ENCODE measurements around the gene FOXK1.

DNA sequence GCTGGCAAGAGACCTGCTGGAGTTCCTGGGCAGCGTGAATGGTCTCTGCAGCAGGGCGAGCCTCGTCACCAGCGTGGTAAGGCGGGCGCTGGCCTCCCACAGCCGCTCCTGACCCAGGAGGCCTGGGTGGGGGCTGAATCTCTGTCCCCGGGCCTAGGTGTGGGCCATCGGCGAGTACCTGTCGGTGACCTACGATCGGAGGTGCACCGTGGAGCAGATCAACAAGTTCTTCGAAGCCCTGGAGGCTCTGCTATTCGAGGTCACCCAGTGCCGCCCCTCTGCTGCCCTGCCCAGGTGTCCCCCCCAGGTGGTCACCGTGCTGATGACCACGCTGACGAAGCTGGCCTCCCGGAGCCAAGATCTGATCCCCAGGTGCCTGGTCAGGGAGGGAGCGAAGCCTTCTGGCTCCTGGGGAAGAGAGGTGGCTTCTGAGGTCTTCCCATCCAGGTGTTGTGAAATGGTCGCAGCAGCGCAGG, 108.5 kb downstream of the FOXK1 start:
- no peak for TF ChIP-seq POLR2A (IDR thresholded peaks at IDR 0.05; ENCODE audit: low read depth, low read length)
- TF ChIP-seq TAF1 (IDR thresholded peaks at IDR 0.05; ENCODE audit: borderline replicate concordance, low read depth, low read length), result no peak
- no peak for TF ChIP-seq POLR2AphosphoS5 (IDR thresholded peaks at IDR 0.05; ENCODE audit: low read depth, low read length)
